GM12878 (cell line): ENCODE data around the gene RBL2.
"Not testable (repeated sequence)": the region's sequence is repeated elsewhere in the genome, so short reads cannot be mapped to it uniquely, and the experiment has no call there.

Experiments used
- BCL11A ChIP-seq: IDR thresholded peaks from 2 replicates; pipeline ENCODE4 v1.6.1; 2011; ENCODE audit warnings: low read depth, low read length
- TBL1XR1 ChIP-seq: IDR thresholded peaks from 2 replicates; pipeline ENCODE4 v1.6.1; 2012; ENCODE audit warnings: low read depth, low read length, improper control_type of control experiment

DNA sequence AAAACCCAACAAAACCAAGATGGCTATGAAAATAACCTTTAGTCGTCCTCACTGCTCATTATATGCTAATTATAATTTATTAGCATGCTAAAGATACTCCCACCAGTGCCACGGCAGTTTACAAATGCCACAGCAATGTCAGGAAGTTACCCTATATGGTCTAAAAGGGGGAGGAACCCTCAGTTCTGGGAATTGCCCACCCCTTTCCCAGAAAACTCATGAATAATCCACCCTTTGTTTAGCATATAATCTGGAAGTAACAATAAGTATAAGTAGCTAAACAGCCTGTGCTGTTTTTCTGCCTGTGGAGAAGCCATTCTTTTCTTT lies 14.9 kb upstream of the RBL2 start:
- TF ChIP-seq TBL1XR1, BCL11A: not testable (repeated sequence)
